BE2C (cell line): ENCODE results near the gene TUT7.

ENCODE experiments used
- DNase-seq: peaks from one replicate; pipeline ENCODE4 v3.0.0-alpha.2; 2020
- H3K27me3 ChIP-seq: fragments of 250-450 bp; sonication (Bioruptor Pico); 2 replicates; pipeline ENCODE4 v1.5.1; 2020; ENCODE audit warnings: mild to moderate bottlenecking
- H3K36me3 ChIP-seq: fragments of 250-450 bp; sonication (Bioruptor Pico); 2 replicates; pipeline ENCODE4 v1.5.1; 2020; ENCODE audit warnings: mild to moderate bottlenecking
- H3K4me1 ChIP-seq: fragments of 250-450 bp; sonication (Bioruptor Pico); 2 replicates; pipeline ENCODE4 v1.5.1; 2020
- H3K4me3 ChIP-seq: 2 replicates; pipeline ENCODE4 v1.5.1; 2011; ENCODE audit warnings: low read depth, low read length
- H3K9me3 ChIP-seq: fragments of 250-450 bp; sonication (Bioruptor Pico); 2 replicates; pipeline ENCODE4 v1.5.1; 2020
- CTCF ChIP-seq: IDR thresholded peaks from 2 replicates; pipeline ENCODE4 v1.5.1; 2012; ENCODE audit warnings: mild to moderate bottlenecking, low read depth, low read length

Gene TUT7

GRCh38 chr9:86356871-86357866 lies 3.0 kb upstream of the TUT7 start:
- no peak overlapping the region for H3K4me3 ChIP-seq
- H3K27me3 ChIP-seq = peaks cover 2% of the 10 kb centered on the region; the same call in 1 of the 2 replicates
- H3K9me3 ChIP-seq = no peaks in the 10 kb centered on the region; the same call in 1 of the 2 replicates
- no peak for DNase-seq
- no peaks in the 10 kb centered on the region for H3K4me1 ChIP-seq
- 0 out of 2 replicates have a peak, but pooled peaks cover 4% of the 10 kb centered on the region for H3K36me3 ChIP-seq
- no peak for TF ChIP-seq CTCF

GRCh38 chr9:86355814-86356213 lies 1.6 kb upstream of the TUT7 start:
- no peak for DNase-seq
- no peaks in the 10 kb centered on the region; the same call in 1 of the 2 replicates for H3K9me3 ChIP-seq
- H3K4me3 ChIP-seq = no peak overlapping the region
- 0 out of 2 replicates have a peak, but pooled peaks cover 8% of the 10 kb centered on the region for H3K36me3 ChIP-seq
- peaks cover 2% of the 10 kb centered on the region; the same call in 1 of the 2 replicates for H3K27me3 ChIP-seq
- no peaks in the 10 kb centered on the region for H3K4me1 ChIP-seq
- TF ChIP-seq CTCF = no peak

- Histone ChIP-seq H3K4me1 (no peaks in the 10 kb centered on the region), H3K9me3 (no peaks in the 10 kb centered on the region; the same call in 1 of the 2 replicates), H3K27me3 (no peaks in the 10 kb centered on the region; the same call in 1 of the 2 replicates), H3K4me3 (peak overlapping the region; percentile 82), H3K36me3 (0 out of 2 replicates have a peak, but pooled peaks cover 8% of the 10 kb centered on the region)
- no peak for TF ChIP-seq CTCF
- DNase-seq = no peak
Measured at GRCh38 chr9:86354818-86355309, 654 bp upstream of the TUT7 start.

GRCh38 chr9:86353655-86354010 lies 577 bp downstream of the TUT7 start:
- H3K36me3 ChIP-seq = 0 out of 2 replicates have a peak, but pooled peaks cover 8% of the 10 kb centered on the region
- TF ChIP-seq CTCF = no peak
- no peaks in the 10 kb centered on the region for H3K27me3 ChIP-seq
- H3K9me3 ChIP-seq = no peaks in the 10 kb centered on the region
- no peaks in the 10 kb centered on the region for H3K4me1 ChIP-seq
- peak overlapping the region; percentile 82 for H3K4me3 ChIP-seq
- no peak for DNase-seq

GRCh38 chr9:86352440-86353077 lies 1.7 kb downstream of the TUT7 start:
- H3K4me1 ChIP-seq = no peaks in the 10 kb centered on the region
- DNase-seq = no peak
- 0 out of 2 replicates have a peak, but pooled peaks cover 8% of the 10 kb centered on the region for H3K36me3 ChIP-seq
- H3K27me3 ChIP-seq = no peaks in the 10 kb centered on the region
- no peaks in the 10 kb centered on the region for H3K9me3 ChIP-seq
- TF ChIP-seq CTCF = no peak
- peak overlapping the region; percentile 82 for H3K4me3 ChIP-seq
